Upper lobe of left lung (tissue), 6 donors: ENCODE data around the gene AKAP6. TPM values are rescaled to one million over a fixed set of nuclear protein-coding genes. Genes with fewer than 3 reads are reported as not detected.

ENCODE experiments used
- ATAC-seq, 2 donors: fragments of 200-7000 bp; cut with Tn5 transposase; one replicate each; pipeline ENCODE4 v1.9.1; 2022; ENCODE audit warnings: mild to moderate bottlenecking in 2 of 2, moderate library complexity in 2 of 2; ENCODE audit not compliant: low FRiP score in 2 of 2
- DNase-seq, 2 donors: peaks; one replicate each; pipeline ENCODE4 v3.0.0-alpha.2; 2019 to 2020
- H3K27ac ChIP-seq, 4 donors: fragments of 200-600 bp; sonication (generic); one replicate each; pipeline ENCODE4 v1.5.1; 2016 to 2019
- H3K27me3 ChIP-seq, 4 donors: fragments of 200-600 bp; sonication (generic); one replicate each; pipeline ENCODE4 v1.5.1; 2017 to 2019
- H3K36me3 ChIP-seq, 4 donors: fragments of 200-600 bp; sonication (generic); one replicate each; pipeline ENCODE4 v1.5.1; 2016 to 2019
- H3K4me1 ChIP-seq, 4 donors: fragments of 200-600 bp; sonication (generic); one replicate each; pipeline ENCODE4 v1.5.1; 2018 to 2019
- H3K4me3 ChIP-seq, 4 donors: fragments of 200-600 bp; sonication (generic); one replicate each; pipeline ENCODE4 v1.5.1; 2017 to 2019; ENCODE audit warnings: mild to moderate bottlenecking in 2 of 4, moderate library complexity in 1 of 4
- H3K9me3 ChIP-seq, 4 donors: fragments of 200-600 bp; sonication (generic); one replicate each; pipeline ENCODE4 v1.5.1; 2018 to 2019
- EP300 ChIP-seq, 4 donors: sonication (generic); formaldehyde crosslinking; IDR thresholded peaks; one replicate each; pipeline ENCODE4 v1.5.1; 2017; ENCODE audit warnings: antibody characterized with exemption in 4 of 4, control low read depth in 2 of 4
- POLR2A ChIP-seq, 4 donors: fragments of 450-650 bp; IDR thresholded peaks; one replicate each; pipeline ENCODE4 v1.5.1; 2016 to 2017; ENCODE audit warnings: antibody characterized with exemption in 4 of 4, mild to moderate bottlenecking in 2 of 4
- POLR2AphosphoS5 ChIP-seq, 2 donors: sonication (generic); formaldehyde crosslinking; IDR thresholded peaks; one replicate each; pipeline ENCODE4 v1.5.1; 2017; ENCODE audit warnings: antibody characterized with exemption in 2 of 2
- WGBS, 2 donors: methylation state at CpG; one replicate each; pipeline ENCODE4 v1.1.5; 2017 to 2018; 5-methylcytosine and 5-hydroxymethylcytosine counted together
- total RNA-seq, 6 donors: library from RNA; depleted of rRNA in 4 of 6; stranded (reverse); fragments of >200 nt in 4 of 6; gene quantifications; one replicate each; pipeline versions ENCODE4 v1.1.0 to v1.2.1, GENCODE V29; 2016 to 2021
- TF ChIP-seq, protein P1 (sequence below), 6 experiments: fragments of 450-650 bp in 4 of 6; fragments of 200-600 bp in 2 of 6; sonication (generic) in 2 of 6; IDR thresholded peaks; one replicate each; pipeline ENCODE4 v1.5.1; 2016 to 2019; ENCODE audit warnings: antibody characterized with exemption in 6 of 6
- donor health status: DM: no; HTN: no; CAD: no; lungs with moderate emphysema.
- donor health status: DM: no; HTN: yes; CAD: no; lungs with severe emphysema.

Gene AKAP6
- total RNA-seq, 6 donors from 2014 or later, result 6.2 to 27.7 (median 10.7) TPM

DNA sequence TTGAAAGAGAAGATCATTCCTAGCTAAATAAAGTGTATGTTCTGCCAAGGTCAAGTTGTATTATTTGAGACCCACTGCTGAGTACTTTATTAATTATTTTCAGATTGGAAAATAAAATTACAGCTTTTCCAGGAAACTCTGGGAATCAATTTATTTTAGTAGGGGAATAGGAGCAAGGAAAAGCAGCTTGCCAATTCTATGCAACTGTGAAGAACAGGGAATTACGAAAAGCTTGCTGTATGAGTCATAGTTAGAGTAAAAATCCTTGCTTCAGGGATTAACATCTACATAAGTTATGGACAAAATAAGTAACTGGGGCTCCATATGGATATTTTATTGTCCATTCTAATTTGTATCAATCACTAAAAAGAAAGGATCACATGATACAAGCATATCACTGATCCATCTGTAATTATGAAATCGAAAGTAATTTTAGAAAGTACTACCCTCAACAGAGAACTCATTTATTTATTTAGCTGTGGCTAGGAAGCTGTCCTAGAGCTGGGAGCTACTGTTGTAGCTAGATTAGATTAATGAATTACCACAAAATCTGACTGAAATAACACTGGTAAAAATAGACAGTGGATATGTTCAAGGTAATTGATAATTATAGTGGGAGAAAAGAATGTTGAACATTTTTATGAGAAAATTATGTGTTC, 306.1 kb downstream of the AKAP6 start:
- WGBS, 2 donors, result 19 to 23% methylated on average over 2 of the region's 2 CpGs
- Histone ChIP-seq H3K27me3 (no peaks in the 10 kb centered on the region), H3K27ac (no peak overlapping the region), H3K4me3 (peak overlapping the region in 2 of 4 donors; percentile 14 to 19), H3K4me1 (no peaks in the 10 kb centered on the region), H3K9me3 (no peaks in the 10 kb centered on the region), H3K36me3 (no peaks in the 10 kb centered on the region)
- TF ChIP-seq POLR2AphosphoS5 (IDR thresholded peaks at IDR 0.05), result no peak
- TF ChIP-seq EP300 (IDR thresholded peaks at IDR 0.05), result no peak
- no peak for TF ChIP-seq POLR2A (IDR thresholded peaks at IDR 0.05)
- TF ChIP-seq, protein P1, sequence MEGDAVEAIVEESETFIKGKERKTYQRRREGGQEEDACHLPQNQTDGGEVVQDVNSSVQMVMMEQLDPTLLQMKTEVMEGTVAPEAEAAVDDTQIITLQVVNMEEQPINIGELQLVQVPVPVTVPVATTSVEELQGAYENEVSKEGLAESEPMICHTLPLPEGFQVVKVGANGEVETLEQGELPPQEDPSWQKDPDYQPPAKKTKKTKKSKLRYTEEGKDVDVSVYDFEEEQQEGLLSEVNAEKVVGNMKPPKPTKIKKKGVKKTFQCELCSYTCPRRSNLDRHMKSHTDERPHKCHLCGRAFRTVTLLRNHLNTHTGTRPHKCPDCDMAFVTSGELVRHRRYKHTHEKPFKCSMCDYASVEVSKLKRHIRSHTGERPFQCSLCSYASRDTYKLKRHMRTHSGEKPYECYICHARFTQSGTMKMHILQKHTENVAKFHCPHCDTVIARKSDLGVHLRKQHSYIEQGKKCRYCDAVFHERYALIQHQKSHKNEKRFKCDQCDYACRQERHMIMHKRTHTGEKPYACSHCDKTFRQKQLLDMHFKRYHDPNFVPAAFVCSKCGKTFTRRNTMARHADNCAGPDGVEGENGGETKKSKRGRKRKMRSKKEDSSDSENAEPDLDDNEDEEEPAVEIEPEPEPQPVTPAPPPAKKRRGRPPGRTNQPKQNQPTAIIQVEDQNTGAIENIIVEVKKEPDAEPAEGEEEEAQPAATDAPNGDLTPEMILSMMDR (IDR thresholded peaks at IDR 0.05), result no peak
- ATAC-seq, result peak in 1 of 2 donors; percentile 69
- DNase-seq, result no peak

DNA sequence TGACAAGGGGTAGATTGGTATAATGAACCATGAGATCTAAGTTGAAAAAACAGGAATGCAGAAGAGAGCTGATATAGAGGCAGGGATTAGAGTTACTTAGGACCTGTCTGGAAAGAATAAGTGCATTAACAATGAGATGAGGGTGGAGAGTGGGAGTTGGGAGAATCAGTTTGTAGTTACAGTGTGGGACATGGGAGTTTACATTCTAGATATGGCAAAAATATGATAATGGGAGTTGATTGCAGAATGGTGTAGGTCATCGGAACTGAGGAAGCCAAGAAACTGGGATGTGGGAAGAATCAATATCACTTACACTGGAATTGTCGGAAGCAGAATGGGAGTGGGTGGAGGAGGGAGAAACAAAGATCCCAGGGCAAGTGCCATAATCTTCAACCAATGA, 308.5 kb downstream of the AKAP6 start:
- H3K4me3 ChIP-seq, result no peak overlapping the region
- 90 to 96% methylated on average over 2 of the region's 2 CpGs for WGBS, 2 donors
- no peak for TF ChIP-seq POLR2AphosphoS5 (IDR thresholded peaks at IDR 0.05)
- TF ChIP-seq, protein P1 (IDR thresholded peaks at IDR 0.05), result no peak
- no peak for TF ChIP-seq EP300 (IDR thresholded peaks at IDR 0.05)
- TF ChIP-seq POLR2A (IDR thresholded peaks at IDR 0.05), result no peak
- H3K36me3 ChIP-seq, result no peaks in the 10 kb centered on the region
- no peak overlapping the region for H3K27ac ChIP-seq
- H3K27me3 ChIP-seq, result no peaks in the 10 kb centered on the region
- H3K9me3 ChIP-seq, result no peaks in the 10 kb centered on the region
- DNase-seq, result no peak
- no peaks in the 10 kb centered on the region for H3K4me1 ChIP-seq
- ATAC-seq, result no peak

DNA sequence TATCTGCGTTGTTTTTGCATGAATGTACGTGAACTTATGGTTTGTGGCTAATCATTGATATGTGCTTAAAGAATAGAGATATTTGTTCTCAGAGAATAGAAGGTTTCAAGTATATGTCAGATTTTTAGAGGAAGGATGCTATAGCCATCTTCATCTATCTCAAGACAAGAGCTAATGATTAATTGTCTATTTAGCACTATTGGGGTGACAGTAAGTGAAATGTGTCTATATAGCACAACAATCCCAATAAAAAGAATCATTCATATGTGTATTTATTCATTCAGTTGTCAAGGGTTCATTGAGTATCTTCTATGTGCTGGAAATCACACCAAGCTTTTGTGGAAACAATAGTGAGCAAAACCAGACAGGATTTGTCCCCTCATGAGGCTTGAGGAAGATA, 310.1 kb downstream of the AKAP6 start:
- no peak for ATAC-seq
- H3K4me1 ChIP-seq, result no peaks in the 10 kb centered on the region
- 94 to 98% methylated on average over 2 of the region's 2 CpGs for WGBS, 2 donors

DNA sequence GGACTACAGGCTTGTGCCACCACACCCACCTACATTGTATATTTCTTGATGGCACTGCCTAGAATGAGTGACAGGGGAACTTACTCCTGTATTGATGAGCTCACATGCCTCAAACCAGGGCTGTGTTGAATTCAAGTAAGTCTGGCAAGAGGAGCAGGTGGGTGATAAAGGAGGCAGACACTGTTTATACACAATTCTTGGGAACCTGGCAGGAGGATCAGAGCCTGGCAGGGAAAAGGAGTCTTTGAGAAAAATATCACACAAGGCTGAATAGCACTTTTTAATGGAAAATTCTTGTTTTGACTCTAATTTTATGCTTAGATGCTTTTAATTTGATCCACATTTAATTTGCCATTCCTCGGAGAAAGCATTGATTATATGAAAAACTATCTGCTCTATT, 316.5 kb downstream of the AKAP6 start:
- Histone ChIP-seq H3K9me3 (no peaks in the 10 kb centered on the region), H3K4me3 (no peak overlapping the region), H3K36me3 (no peaks in the 10 kb centered on the region), H3K27me3 (no peaks in the 10 kb centered on the region), H3K27ac (no peak overlapping the region), H3K4me1 (no peaks in the 10 kb centered on the region)
- ATAC-seq, result no peak
- DNase-seq, result no peak
- TF ChIP-seq, protein P1 (IDR thresholded peaks at IDR 0.05), result no peak
- TF ChIP-seq POLR2AphosphoS5 (IDR thresholded peaks at IDR 0.05) (no peak), EP300 (IDR thresholded peaks at IDR 0.05) (no peak), POLR2A (IDR thresholded peaks at IDR 0.05) (no peak)
- WGBS, 2 donors, result 90 to 96% methylated on average over 1 of the region's 1 CpG

More for the DNA sequence above, 310.1 kb downstream of the AKAP6 start:
- no peak overlapping the region for H3K27ac ChIP-seq
- TF ChIP-seq POLR2A (IDR thresholded peaks at IDR 0.05), result no peak
- TF ChIP-seq POLR2AphosphoS5 (IDR thresholded peaks at IDR 0.05), result no peak
- TF ChIP-seq EP300 (IDR thresholded peaks at IDR 0.05), result no peak
- TF ChIP-seq, protein P1 (IDR thresholded peaks at IDR 0.05), result no peak
- H3K36me3 ChIP-seq, result no peaks in the 10 kb centered on the region
- H3K27me3 ChIP-seq, result no peaks in the 10 kb centered on the region
- H3K4me3 ChIP-seq, result no peak overlapping the region
- no peak for DNase-seq
- H3K9me3 ChIP-seq, result no peaks in the 10 kb centered on the region

DNA sequence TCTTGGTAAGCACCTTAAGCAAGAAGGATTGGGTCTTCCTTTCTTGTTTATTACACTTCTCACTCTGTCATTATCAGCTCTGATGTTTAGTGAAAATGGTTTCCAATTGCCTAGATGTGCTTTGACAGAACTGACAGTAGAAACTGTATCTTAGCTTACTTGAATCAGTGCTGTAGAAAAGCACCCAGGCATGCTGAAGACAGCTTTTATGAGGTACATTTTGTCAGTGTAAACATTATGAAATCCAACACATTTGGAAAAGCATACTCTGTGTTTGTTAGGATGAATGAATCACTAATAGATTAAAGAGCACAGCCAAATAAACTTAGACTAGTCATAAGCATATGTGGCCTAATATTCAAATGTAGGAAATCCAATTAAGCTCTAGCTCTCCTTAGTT, 319.3 kb downstream of the AKAP6 start:
- no peak overlapping the region for H3K4me3 ChIP-seq
- no peak for ATAC-seq
- H3K36me3 ChIP-seq, result no peaks in the 10 kb centered on the region
- DNase-seq, result no peak
- H3K9me3 ChIP-seq, result no peaks in the 10 kb centered on the region
- no peaks in the 10 kb centered on the region for H3K27me3 ChIP-seq
- no peaks in the 10 kb centered on the region for H3K4me1 ChIP-seq
- TF ChIP-seq, protein P1 (IDR thresholded peaks at IDR 0.05), result no peak
- TF ChIP-seq POLR2A (IDR thresholded peaks at IDR 0.05) (no peak), POLR2AphosphoS5 (IDR thresholded peaks at IDR 0.05) (no peak), EP300 (IDR thresholded peaks at IDR 0.05) (no peak)
- H3K27ac ChIP-seq, result no peak overlapping the region
